Measurements from ENCODE around the gene RNF40. TPM values are rescaled to one million over a fixed set of nuclear protein-coding genes. Genes with fewer than 3 reads are reported as not detected.

RNF40 gene
- total and polyA plus RNA-seq, 2 of the 8 experiments (the other 6 are each of a cell fraction or from before 2014, with no cell fraction given): 38.5 to 68.7 TPM

DNA sequence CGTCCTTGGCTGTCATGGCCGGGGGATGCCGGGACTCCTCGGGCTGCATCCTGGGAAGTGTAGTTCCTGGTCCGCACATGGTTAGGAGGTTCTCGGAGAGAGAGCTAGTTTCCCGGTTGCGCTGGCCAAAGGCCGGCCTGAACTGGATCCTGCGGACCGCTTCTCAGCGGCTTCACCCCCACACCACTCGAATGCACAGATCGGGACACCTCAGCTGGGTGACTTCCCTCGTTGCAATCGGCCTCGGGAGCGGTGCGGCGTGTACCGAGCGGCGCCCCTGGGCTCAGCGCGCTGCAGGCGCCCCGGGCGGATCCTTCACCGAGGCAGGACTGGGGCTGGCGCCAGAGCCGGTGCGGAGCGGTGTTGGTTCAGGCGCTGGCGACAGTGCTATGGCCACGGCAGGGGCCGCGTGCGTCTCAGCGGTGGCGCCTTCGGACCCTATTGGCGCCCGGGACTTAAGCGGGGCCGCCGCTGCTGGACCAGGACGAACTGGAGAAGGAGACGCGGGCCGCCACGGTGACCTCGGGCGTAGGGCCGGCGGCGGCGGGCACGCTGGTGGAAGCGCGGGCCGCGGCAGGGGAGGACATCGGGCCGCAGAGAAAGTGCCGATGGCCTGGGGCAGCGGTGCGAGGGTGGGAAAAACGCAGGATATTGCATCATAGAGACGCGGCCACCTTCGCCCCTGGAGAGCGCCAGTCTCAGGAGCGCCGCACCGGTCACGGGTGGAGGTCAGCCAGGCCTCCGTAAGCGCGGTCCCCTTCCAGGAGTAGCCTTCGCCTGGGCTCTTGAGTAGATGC, 13.5 kb downstream of the RNF40 start (continued):
- no peak for TF ChIP-seq CBX8 (IDR thresholded peaks at IDR 0.05; ENCODE audit: borderline replicate concordance, low read depth, low read length)
- no peak for TF ChIP-seq MAFK (IDR thresholded peaks at IDR 0.05; ENCODE audit: low read depth, low read length)
- no peak for TF ChIP-seq RFX5 (IDR thresholded peaks at IDR 0.05; ENCODE audit: borderline replicate concordance, low read depth, low read length)
- peak; percentile 85 to 87 for TF ChIP-seq POLR2A (IDR thresholded peaks at IDR 0.05; ENCODE audit: control extremely low read depth in 1 of 2, low read depth in 2 of 2, low read length in 2 of 2)
- no peak for TF ChIP-seq BCL11A (IDR thresholded peaks at IDR 0.05; ENCODE audit: low read depth in 2 of 2, low read length in 2 of 2)
- TF ChIP-seq NRF1 (IDR thresholded peaks at IDR 0.05; ENCODE audit: low read depth, low read length): no peak
- no peak for TF ChIP-seq KDM5A (IDR thresholded peaks at IDR 0.05; ENCODE audit: low read length)
- no peak for TF ChIP-seq SP2 (IDR thresholded peaks at IDR 0.05; ENCODE audit: low read length)
- TF ChIP-seq, protein P1, sequence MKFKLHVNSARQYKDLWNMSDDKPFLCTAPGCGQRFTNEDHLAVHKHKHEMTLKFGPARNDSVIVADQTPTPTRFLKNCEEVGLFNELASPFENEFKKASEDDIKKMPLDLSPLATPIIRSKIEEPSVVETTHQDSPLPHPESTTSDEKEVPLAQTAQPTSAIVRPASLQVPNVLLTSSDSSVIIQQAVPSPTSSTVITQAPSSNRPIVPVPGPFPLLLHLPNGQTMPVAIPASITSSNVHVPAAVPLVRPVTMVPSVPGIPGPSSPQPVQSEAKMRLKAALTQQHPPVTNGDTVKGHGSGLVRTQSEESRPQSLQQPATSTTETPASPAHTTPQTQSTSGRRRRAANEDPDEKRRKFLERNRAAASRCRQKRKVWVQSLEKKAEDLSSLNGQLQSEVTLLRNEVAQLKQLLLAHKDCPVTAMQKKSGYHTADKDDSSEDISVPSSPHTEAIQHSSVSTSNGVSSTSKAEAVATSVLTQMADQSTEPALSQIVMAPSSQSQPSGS (IDR thresholded peaks at IDR 0.05; ENCODE audit: low read length): no peak; the same call in 1 of the 2 replicates
- peak; percentile 75 for TF ChIP-seq TBP (IDR thresholded peaks at IDR 0.05; ENCODE audit: low read depth, low read length)
- TF ChIP-seq RNF2 (IDR thresholded peaks at IDR 0.05; ENCODE audit: borderline replicate concordance, low read depth, low read length, missing control alignments, poor library complexity, severe bottlenecking): no peak
- peak; percentile 82 for TF ChIP-seq TAF1 (IDR thresholded peaks at IDR 0.05; ENCODE audit: low read depth, low read length)
- no peak for TF ChIP-seq HDAC2 (IDR thresholded peaks at IDR 0.05; ENCODE audit: borderline replicate concordance in 1 of 2, low read depth in 2 of 2, low read length in 2 of 2)
- no peak for TF ChIP-seq RBBP5 (IDR thresholded peaks at IDR 0.05; ENCODE audit: borderline replicate concordance, low read depth, low read length)
- TF ChIP-seq JUND (IDR thresholded peaks at IDR 0.05; ENCODE audit: low read length): 0 out of 2 replicates have a peak, but pooled peaks have one; percentile 39
- no peak for TF ChIP-seq EP300 (IDR thresholded peaks at IDR 0.05; ENCODE audit: borderline replicate concordance in 1 of 2, low read depth in 2 of 2, low read length in 2 of 2)
- TF ChIP-seq SIX5 (IDR thresholded peaks at IDR 0.05; ENCODE audit: low read depth, low read length): peak; percentile 85
- no peak for TF ChIP-seq JUN (IDR thresholded peaks at IDR 0.05; ENCODE audit: low read depth, low read length)
- peak; percentile 93 for TF ChIP-seq POLR2AphosphoS5 (IDR thresholded peaks at IDR 0.05; ENCODE audit: low read depth, low read length)
- no peak for TF ChIP-seq POU5F1 (IDR thresholded peaks at IDR 0.05; ENCODE audit: low read depth, low read length)
- TF ChIP-seq CEBPB (IDR thresholded peaks at IDR 0.05; ENCODE audit: low read depth, low read length): peak; percentile 81
- TF ChIP-seq YY1 (IDR thresholded peaks at IDR 0.05; ENCODE audit: low read depth, low read length): peak; percentile 91

Data from H1 (cell line).